Measurements from ENCODE around the gene SLC25A41.
A peak's percentile ranks its signal among the peaks of the same experiment; 100 is the strongest.

Gene SLC25A41

DNA sequence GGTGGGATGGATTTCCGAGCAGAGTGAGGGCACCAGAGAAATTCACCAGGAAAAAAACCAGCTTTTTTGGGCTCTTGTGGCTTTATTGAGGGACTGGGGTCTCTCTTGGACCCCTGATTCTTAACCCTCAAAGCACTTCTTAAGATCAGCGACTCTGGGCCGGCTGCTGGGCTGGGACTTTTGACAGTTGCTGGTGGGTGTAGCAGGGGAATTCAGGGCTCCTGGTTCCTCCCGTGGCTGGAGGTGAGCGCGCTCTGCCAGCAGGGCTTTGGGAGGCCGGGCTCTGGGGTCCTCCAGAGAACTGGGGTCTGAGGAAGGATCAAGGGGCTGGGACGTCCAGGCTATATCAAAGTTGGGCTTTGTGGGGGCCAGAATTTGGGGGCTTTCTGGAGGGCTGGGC is 33.8 kb upstream of the SLC25A41 start:
- no peak for TF ChIP-seq CTCF (IDR thresholded peaks at IDR 0.05; ENCODE audit: insufficient read depth, missing control alignments)
- no peak for FAIRE-seq
- no peak for DNase-seq (ENCODE audit: insufficient read length, low spot score)

DNA sequence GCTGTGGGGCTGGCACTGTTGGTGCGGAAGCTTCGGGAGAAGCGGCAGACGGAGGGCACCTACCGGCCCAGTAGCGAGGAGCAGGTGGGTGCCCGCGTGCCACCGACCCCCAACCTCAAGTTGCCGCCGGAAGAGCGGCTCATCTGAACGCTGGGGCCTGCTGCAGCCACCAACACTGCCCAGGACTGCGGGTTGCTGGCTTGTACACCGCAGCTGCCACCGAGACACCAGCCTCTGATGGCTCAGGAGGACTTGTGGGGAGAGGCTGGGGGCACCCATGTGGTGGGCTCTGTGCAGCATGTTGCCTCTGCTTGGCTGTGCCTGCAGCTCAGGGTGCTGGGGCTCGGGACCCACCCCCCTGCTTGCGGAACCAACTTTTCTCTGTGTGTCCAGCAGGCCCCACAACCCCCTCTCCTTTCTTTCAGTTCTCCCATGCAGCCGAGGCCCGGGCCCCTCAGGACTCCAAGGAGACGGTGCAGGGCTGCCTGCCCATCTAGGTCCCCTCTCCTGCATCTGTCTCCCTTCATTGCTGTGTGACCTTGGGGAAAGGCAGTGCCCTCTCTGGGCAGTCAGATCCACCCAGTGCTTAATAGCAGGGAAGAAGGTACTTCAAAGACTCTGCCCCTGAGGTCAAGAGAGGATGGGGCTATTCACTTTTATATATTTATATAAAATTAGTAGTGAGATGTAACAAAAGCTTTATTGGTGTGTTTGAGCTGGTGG is 33.1 kb upstream of the SLC25A41 start:
- no peak for DNase-seq (ENCODE audit: insufficient read length, low spot score)
- TF ChIP-seq CTCF (IDR thresholded peaks at IDR 0.05; ENCODE audit: insufficient read depth, missing control alignments): no peak
- FAIRE-seq: no peak

- no peak for DNase-seq (ENCODE audit: insufficient read length, low spot score)
- TF ChIP-seq CTCF (IDR thresholded peaks at IDR 0.05; ENCODE audit: insufficient read depth, missing control alignments): no peak
- FAIRE-seq: no peak
Observed at GRCh38 chr19:6465663-6466062, 32.1 kb upstream of the SLC25A41 start.

DNA sequence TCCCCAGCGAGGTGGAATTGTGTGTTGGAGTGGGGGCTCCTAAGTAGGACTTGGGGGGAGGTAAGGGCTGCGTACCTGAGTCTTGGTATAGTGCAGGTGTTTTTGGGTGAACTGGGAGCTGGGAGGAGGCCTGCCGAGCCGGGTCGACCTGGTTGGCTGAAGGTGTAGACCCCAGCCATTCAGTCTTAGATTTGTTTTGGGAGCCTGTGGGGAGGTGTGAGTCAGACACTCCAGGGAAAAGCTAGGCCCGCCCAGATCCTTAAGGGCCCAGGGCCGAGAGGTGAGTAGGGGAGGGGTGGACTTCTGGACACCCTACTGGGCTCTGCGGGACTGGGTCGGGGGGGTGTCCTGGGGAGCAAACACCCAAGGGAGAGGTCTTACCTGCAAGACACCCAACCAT is 31.4 kb upstream of the SLC25A41 start:
- no peak for TF ChIP-seq CTCF (IDR thresholded peaks at IDR 0.05; ENCODE audit: insufficient read depth, missing control alignments)
- no peak for FAIRE-seq
- DNase-seq (ENCODE audit: insufficient read length, low spot score): no peak

GRCh38 chr19:6464070-6464873 is 30.7 kb upstream of the SLC25A41 start, which contains the start of gene CRB3:
Gene CRB3, plus strand, starts transcription at chr19:6464271. Its CDS starts 431 bp downstream, at chr19:6464702.
- FAIRE-seq: no peak
- TF ChIP-seq CTCF (IDR thresholded peaks at IDR 0.05; ENCODE audit: insufficient read depth, missing control alignments): no peak

DNA sequence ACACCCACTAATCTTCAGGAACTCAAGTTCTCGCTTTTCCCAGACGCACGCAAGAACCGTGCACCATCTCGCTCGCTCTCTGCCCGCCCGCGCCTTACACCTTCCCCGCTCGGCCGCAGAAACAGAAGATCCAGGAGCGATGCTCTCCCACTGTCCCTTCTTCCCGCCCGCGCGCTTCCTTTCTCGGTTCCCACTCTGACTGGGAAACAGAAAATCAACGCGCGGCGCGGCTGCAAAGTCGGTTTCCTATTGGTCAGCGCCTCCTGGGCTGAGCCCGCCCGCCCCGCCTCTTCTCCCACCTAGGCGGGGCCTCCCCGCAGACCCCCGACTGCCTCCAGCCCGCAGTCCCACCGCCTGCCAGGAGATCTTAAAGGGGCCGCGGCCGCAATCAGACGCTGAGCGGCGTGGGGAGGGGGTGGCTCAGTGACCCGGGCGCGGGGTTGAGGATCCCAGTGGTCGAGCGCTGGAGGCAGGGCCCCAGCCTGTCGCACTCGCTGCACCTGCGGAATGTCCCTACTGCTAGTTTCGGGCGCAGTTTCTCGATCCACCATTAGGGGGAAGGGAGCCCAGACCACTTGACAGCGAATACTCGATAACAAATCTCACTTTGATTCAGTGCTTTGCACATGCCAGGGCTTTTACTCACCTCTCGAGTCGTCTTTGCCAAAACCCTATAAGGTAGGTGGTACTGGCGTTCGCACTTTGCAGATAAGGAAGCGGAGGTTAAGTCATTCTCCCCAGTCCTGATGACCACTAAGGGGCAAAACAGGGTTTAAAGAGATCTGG is 26.7 kb upstream of the SLC25A41 start:
- TF ChIP-seq CTCF (IDR thresholded peaks at IDR 0.05; ENCODE audit: insufficient read depth, missing control alignments): peak; percentile 12
- FAIRE-seq (no peak), DNase-seq (ENCODE audit: insufficient read length, low spot score) (peak; percentile 91)

More at GRCh38 chr19:6464070-6464873, 30.7 kb upstream of the SLC25A41 start, which contains the start of gene CRB3:
- no peak for DNase-seq (ENCODE audit: insufficient read length, low spot score)

Measured in D721Med (cell line).